ENCODE results near the gene INPP5D. TPM values are rescaled to one million over a fixed set of nuclear protein-coding genes. Genes with fewer than 3 reads are reported as not detected.

INPP5D gene
- total RNA-seq, 4 donors from 2014 or later, result 6.5 to 18.7 (median 11.5) TPM

DNA sequence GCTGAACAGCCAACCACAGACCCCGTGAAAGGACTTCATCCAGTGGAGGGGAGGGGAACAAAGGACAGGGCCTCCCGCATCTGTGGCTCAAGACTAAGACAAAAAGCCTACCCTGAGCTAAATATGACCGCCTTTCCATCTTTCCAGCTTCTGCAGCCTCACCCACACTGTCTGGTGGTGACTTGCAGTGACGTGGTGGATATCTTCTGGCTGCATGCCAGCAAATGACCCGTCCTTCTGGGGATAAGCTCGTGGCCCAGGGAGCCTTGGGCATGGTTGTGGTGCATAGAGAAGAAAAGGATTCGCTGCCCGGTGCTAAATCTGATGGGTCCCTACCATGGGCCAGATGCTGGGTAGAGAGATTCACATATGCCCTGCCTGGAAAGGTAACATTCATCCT lies 38.4 kb upstream of the INPP5D start:
- Histone ChIP-seq H3K4me1 (no peaks in the 10 kb centered on the region), H3K27ac (no peak overlapping the region), H3K27me3 (no peaks in the 10 kb centered on the region), H3K4me3 (no peak overlapping the region), H3K36me3 (no peaks in the 10 kb centered on the region), H3K9me3 (no peaks in the 10 kb centered on the region)
- no peak for DNase-seq (ENCODE audit: low spot score in 2 of 2)
- TF ChIP-seq POLR2AphosphoS5 (IDR thresholded peaks at IDR 0.05) (no peak), EP300 (IDR thresholded peaks at IDR 0.05) (no peak), POLR2A (IDR thresholded peaks at IDR 0.05) (no peak)
- TF ChIP-seq, protein P1, sequence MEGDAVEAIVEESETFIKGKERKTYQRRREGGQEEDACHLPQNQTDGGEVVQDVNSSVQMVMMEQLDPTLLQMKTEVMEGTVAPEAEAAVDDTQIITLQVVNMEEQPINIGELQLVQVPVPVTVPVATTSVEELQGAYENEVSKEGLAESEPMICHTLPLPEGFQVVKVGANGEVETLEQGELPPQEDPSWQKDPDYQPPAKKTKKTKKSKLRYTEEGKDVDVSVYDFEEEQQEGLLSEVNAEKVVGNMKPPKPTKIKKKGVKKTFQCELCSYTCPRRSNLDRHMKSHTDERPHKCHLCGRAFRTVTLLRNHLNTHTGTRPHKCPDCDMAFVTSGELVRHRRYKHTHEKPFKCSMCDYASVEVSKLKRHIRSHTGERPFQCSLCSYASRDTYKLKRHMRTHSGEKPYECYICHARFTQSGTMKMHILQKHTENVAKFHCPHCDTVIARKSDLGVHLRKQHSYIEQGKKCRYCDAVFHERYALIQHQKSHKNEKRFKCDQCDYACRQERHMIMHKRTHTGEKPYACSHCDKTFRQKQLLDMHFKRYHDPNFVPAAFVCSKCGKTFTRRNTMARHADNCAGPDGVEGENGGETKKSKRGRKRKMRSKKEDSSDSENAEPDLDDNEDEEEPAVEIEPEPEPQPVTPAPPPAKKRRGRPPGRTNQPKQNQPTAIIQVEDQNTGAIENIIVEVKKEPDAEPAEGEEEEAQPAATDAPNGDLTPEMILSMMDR (IDR thresholded peaks at IDR 0.05), result no peak
- 74% methylated on average over 8 of the region's 8 CpGs for WGBS

DNA sequence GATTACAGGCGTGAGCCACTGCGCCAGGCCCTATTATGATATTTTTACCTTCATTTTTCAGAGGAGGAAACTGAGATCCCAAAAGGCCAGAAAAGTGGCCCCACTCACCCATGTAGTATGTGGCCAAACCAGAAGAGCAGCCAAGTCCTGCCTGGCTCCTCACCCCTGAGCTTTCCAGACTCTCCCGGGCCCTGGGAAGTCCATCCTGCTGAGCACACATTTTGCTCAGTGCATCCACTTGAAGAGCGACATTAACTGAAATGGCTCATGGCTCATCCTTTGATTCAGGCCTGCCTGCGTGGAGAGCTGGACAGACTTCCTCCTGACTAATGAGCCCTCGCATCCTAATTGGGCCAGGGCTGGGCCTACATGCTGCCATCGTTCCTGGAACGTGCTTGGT lies 37.6 kb upstream of the INPP5D start:
- Histone ChIP-seq H3K4me1 (no peaks in the 10 kb centered on the region), H3K36me3 (no peaks in the 10 kb centered on the region), H3K27me3 (no peaks in the 10 kb centered on the region), H3K4me3 (no peak overlapping the region), H3K27ac (no peak overlapping the region), H3K9me3 (no peaks in the 10 kb centered on the region)
- DNase-seq (ENCODE audit: low spot score in 2 of 2), result no peak
- TF ChIP-seq POLR2AphosphoS5 (IDR thresholded peaks at IDR 0.05), result no peak
- TF ChIP-seq, protein P1 (IDR thresholded peaks at IDR 0.05), result no peak
- no peak for TF ChIP-seq EP300 (IDR thresholded peaks at IDR 0.05)
- TF ChIP-seq POLR2A (IDR thresholded peaks at IDR 0.05), result no peak
- WGBS, result 96% methylated on average over 6 of the region's 8 CpGs

DNA sequence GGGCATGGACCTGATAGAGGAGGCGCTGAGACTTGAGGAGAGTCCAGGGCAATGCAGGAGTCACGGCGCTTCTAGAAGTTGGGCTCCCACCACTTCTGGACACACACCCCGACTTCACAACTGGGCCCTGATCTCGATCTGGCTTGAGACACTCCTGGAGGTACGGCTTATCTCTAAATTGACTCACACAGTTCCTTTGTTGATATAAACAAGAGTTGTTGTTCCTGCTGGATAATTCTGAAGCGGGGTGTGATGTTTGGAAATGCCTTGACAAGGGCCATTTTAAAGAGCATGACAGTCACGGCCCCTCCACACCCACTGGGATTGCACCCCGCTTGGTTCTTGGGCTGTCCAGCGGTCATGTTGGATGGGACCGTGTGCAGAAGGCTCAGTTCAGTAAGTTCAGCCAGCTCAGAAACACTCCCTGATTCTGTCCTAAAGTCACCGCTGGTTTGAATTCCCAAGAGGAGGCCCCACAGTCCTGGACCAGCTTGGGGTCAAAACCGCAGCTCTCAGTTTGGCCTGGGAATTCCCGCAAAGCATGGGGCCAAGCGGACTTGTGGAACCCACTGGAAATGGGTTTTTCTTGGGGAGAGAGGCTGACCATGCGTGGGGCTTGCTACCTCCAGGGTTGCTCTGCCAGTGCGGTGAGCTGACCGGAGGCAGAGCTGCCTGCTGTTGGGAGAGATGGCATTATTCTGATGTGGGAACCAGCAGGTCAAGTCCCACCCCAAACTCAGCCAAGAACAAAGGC lies 37.0 kb upstream of the INPP5D start:
- TF ChIP-seq POLR2AphosphoS5 (IDR thresholded peaks at IDR 0.05) (no peak), POLR2A (IDR thresholded peaks at IDR 0.05) (no peak), EP300 (IDR thresholded peaks at IDR 0.05) (no peak)
- TF ChIP-seq, protein P1 (IDR thresholded peaks at IDR 0.05), result no peak

DNA sequence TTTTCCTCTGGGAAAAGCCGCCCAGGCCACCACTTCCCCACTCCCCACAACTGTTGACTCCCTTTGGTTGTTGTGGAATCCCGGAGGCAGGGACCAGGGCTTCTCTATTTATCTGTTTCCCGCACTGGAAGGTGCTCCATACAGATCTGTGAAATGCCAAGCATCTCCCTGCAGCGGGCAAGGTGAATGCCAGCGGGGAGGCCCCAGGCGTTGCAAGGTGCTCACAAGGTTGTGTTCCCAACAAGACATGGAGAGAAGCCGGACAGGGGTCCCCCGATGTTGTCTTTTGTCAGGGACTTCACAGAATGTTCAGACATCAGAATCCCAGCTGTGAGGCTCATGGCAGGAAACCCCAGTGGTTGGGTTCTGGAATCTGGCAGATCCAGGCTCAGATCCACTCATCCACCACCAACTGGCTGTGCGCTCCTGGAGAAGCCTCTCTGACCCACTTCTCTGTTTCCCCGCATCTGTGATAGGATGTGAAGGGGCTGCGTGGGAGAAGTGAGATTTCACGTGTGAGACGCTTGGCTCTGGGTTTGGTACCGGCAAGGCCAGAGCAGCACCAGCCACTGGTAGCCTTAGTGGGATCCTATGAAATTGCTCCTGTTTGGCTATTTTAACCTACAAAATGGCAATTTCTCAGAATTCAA lies 36.3 kb upstream of the INPP5D start:
- TF ChIP-seq POLR2AphosphoS5 (IDR thresholded peaks at IDR 0.05) (no peak), POLR2A (IDR thresholded peaks at IDR 0.05) (no peak), EP300 (IDR thresholded peaks at IDR 0.05) (no peak)
- TF ChIP-seq, protein P1 (IDR thresholded peaks at IDR 0.05), result no peak
- WGBS, result 94% methylated on average over 14 of the region's 14 CpGs
- Histone ChIP-seq H3K4me3 (no peak overlapping the region), H3K27ac (no peak overlapping the region), H3K9me3 (no peaks in the 10 kb centered on the region), H3K36me3 (no peaks in the 10 kb centered on the region), H3K27me3 (no peaks in the 10 kb centered on the region), H3K4me1 (no peaks in the 10 kb centered on the region)
- no peak for DNase-seq (ENCODE audit: low spot score in 2 of 2)

More for the DNA sequence above, 37.0 kb upstream of the INPP5D start:
- H3K4me3 ChIP-seq, result no peak overlapping the region
- no peaks in the 10 kb centered on the region for H3K9me3 ChIP-seq
- H3K4me1 ChIP-seq, result no peaks in the 10 kb centered on the region
- no peaks in the 10 kb centered on the region for H3K27me3 ChIP-seq
- DNase-seq (ENCODE audit: low spot score in 2 of 2), result no peak
- no peaks in the 10 kb centered on the region for H3K36me3 ChIP-seq
- WGBS, result 86% methylated on average over 15 of the region's 18 CpGs
- no peak overlapping the region for H3K27ac ChIP-seq

DNA sequence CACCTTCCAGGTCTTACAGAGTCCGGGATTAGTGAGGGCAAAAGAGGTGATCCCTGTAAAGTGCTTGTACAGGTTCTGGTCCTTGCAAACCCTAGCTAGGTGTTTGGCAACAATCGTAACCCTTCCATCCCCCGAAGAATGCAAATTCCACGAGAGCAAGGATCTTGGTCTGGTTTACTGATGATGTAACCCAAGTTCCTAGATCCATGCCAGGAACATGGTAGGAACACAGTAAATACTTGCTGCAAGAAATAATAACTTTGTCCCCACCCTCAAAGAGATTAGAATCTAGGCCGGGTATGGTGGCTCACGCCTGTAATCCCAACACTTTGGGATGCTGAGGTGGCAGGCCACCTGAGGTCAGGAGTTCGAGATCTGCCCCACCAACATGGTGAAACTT lies 34.4 kb upstream of the INPP5D start:
- no peaks in the 10 kb centered on the region for H3K27me3 ChIP-seq
- DNase-seq (ENCODE audit: low spot score in 2 of 2), result no peak
- no peaks in the 10 kb centered on the region for H3K4me1 ChIP-seq
- no peak overlapping the region for H3K27ac ChIP-seq
- 69% methylated on average over 7 of the region's 7 CpGs for WGBS
- H3K4me3 ChIP-seq, result no peak overlapping the region
- no peaks in the 10 kb centered on the region for H3K36me3 ChIP-seq
- H3K9me3 ChIP-seq, result no peaks in the 10 kb centered on the region
- TF ChIP-seq EP300 (IDR thresholded peaks at IDR 0.05) (no peak), POLR2A (IDR thresholded peaks at IDR 0.05) (no peak), POLR2AphosphoS5 (IDR thresholded peaks at IDR 0.05) (no peak)
- TF ChIP-seq, protein P1 (IDR thresholded peaks at IDR 0.05), result no peak

Data from suprapubic skin (tissue), 4 donors.